ENCODE data around the gene LPAR1. TPM values are rescaled to one million over a fixed set of nuclear protein-coding genes. Genes with fewer than 3 reads are reported as not detected.
"Not testable (repeated sequence)": the region's sequence is repeated elsewhere in the genome, so short reads cannot be mapped to it uniquely, and the experiment has no call there.

The LPAR1 gene
- total RNA-seq, 1 experiment from 2014 or later = 11.0 TPM

- POLR2A ChIA-PET = no interaction called here
- Histone ChIP-seq H3K27ac (ENCODE audit: low read length) (no peak overlapping the region), H3K4me3 (ENCODE audit: low read depth in 2 of 2, low read length in 2 of 2) (no peak overlapping the region), H3K9me3 (ENCODE audit: control insufficient read depth, insufficient read depth, low read depth, low read length) (no peaks in the 10 kb centered on the region), H3K27me3 (ENCODE audit: control insufficient read depth, insufficient read depth, low read length) (no peaks in the 10 kb centered on the region), H3K36me3 (ENCODE audit: control insufficient read depth, insufficient read depth, low read length) (no peaks in the 10 kb centered on the region), H3K4me1 (ENCODE audit: control insufficient read depth, insufficient read depth, low read length) (no peaks in the 10 kb centered on the region)
- BruUV-seq (replicated peaks) = no TSS peak
- no peak for TF ChIP-seq REST (IDR thresholded peaks at IDR 0.05; ENCODE audit: insufficient read depth in 1 of 2, low read depth in 2 of 2, low read length in 1 of 2)
- no peak for TF ChIP-seq TCF7L2 (IDR thresholded peaks at IDR 0.05; ENCODE audit: low read depth, low read length)
- no peak for TF ChIP-seq SIN3A (IDR thresholded peaks at IDR 0.05; ENCODE audit: borderline replicate concordance, insufficient read depth, low read depth, low read length)
- TF ChIP-seq POLR2AphosphoS5 (IDR thresholded peaks at IDR 0.05; ENCODE audit: low read depth, low read length) = no peak
- ATAC-seq (no peak), DNase-seq (ENCODE audit: low read depth, low spot score) (no peak)
- intact Hi-C loops (cut with micrococcal nuclease; ENCODE audit: unreplicated experiment) (no loop called here), in situ Hi-C loops (cut with HindIII; ENCODE audit: low pct_unique_long_range_greater_than_20kb, low sequenced_read_pairs) (no loop called here)
- CTCF ChIA-PET = interaction anchor here (0.6 kb wide), 1 partner anchor 17 kb away, joined by 3 read pairs; no protein-coding TSS in a partner anchor
Measured at GRCh38 chr9:111050819-111051218, 12.5 kb upstream of the LPAR1 start.

- H3K27ac ChIP-seq (ENCODE audit: low read length); H3K4me1 ChIP-seq (ENCODE audit: control insufficient read depth, insufficient read depth, low read length); in situ Hi-C loops (cut with HindIII; ENCODE audit: low pct_unique_long_range_greater_than_20kb, low sequenced_read_pairs); POLR2A ChIA-PET; CTCF ChIA-PET; BruUV-seq (replicated peaks); DNase-seq (ENCODE audit: low read depth, low spot score); H3K27me3 ChIP-seq (ENCODE audit: control insufficient read depth, insufficient read depth, low read length); H3K4me3 ChIP-seq (ENCODE audit: low read depth in 2 of 2, low read length in 2 of 2); ATAC-seq; H3K9me3 ChIP-seq (ENCODE audit: control insufficient read depth, insufficient read depth, low read depth, low read length); intact Hi-C loops (cut with micrococcal nuclease; ENCODE audit: unreplicated experiment); H3K36me3 ChIP-seq (ENCODE audit: control insufficient read depth, insufficient read depth, low read length): not testable (repeated sequence)
Measured at GRCh38 chr9:111047287-111047686, 9.0 kb upstream of the LPAR1 start.

- no peak for ATAC-seq
- Histone ChIP-seq H3K4me1 (ENCODE audit: control insufficient read depth, insufficient read depth, low read length) (peaks cover 6% of the 10 kb centered on the region; the same call in 1 of the 2 replicates), H3K9me3 (ENCODE audit: control insufficient read depth, insufficient read depth, low read depth, low read length) (0 out of 2 replicates have a peak, but pooled peaks cover 2% of the 10 kb centered on the region), H3K36me3 (ENCODE audit: control insufficient read depth, insufficient read depth, low read length) (no peaks in the 10 kb centered on the region; the same call in 1 of the 2 replicates), H3K27ac (ENCODE audit: low read length) (no peak overlapping the region), H3K4me3 (ENCODE audit: low read depth in 2 of 2, low read length in 2 of 2) (peak overlapping the region in 1 of 2 experiments; percentile 7; a peak in 1 of 4 replicates), H3K27me3 (ENCODE audit: control insufficient read depth, insufficient read depth, low read length) (no peaks in the 10 kb centered on the region)
- TF ChIP-seq CTCF (IDR thresholded peaks at IDR 0.05) (no peak), SIN3A (IDR thresholded peaks at IDR 0.05; ENCODE audit: borderline replicate concordance, insufficient read depth, low read depth, low read length) (no peak), TCF7L2 (IDR thresholded peaks at IDR 0.05; ENCODE audit: low read depth, low read length) (no peak), REST (IDR thresholded peaks at IDR 0.05; ENCODE audit: insufficient read depth in 1 of 2, low read depth in 2 of 2, low read length in 1 of 2) (no peak), POLR2AphosphoS5 (IDR thresholded peaks at IDR 0.05; ENCODE audit: low read depth, low read length) (no peak)
- ChIA-PET POLR2A (no interaction called here), CTCF (no interaction called here)
- DNase-seq (ENCODE audit: low read depth, low spot score) = no peak
- BruUV-seq (replicated peaks) = no TSS peak
- in situ Hi-C loops (cut with HindIII; ENCODE audit: low pct_unique_long_range_greater_than_20kb, low sequenced_read_pairs) (no loop called here), intact Hi-C loops (cut with micrococcal nuclease; ENCODE audit: unreplicated experiment) (no loop called here)
Measured at GRCh38 chr9:111041902-111042301, 3.6 kb upstream of the LPAR1 start.

Data from Panc1 (cell line).